Mesendoderm (in vitro differentiated cells): ENCODE measurements around the gene RIT2.
A peak's percentile ranks its signal among the peaks of the same experiment; 100 is the strongest.

ENCODE experiments used
- DNase-seq: peaks from one replicate; pipeline ENCODE4 v3.0.0; 2013
- H2AK5ac ChIP-seq: 2 replicates; pipeline ENCODE4 v1.6.1; 2013; ENCODE audit warnings: low read length, inconsistent platforms
- H2BK120ac ChIP-seq: 2 replicates; pipeline ENCODE4 v1.6.1; 2013; ENCODE audit warnings: low read depth, mild to moderate bottlenecking, low read length, moderate library complexity, mixed read lengths
- H2BK15ac ChIP-seq: replicated peaks from 2 replicates; pipeline ENCODE4 v1.6.1; 2013; ENCODE audit warnings: low read depth, mild to moderate bottlenecking, moderate library complexity
- H2BK5ac ChIP-seq: 2 replicates; pipeline ENCODE4 v1.6.1; 2013; ENCODE audit warnings: low read length, inconsistent platforms
- H3K18ac ChIP-seq: 2 replicates; pipeline ENCODE4 v1.6.1; 2013; ENCODE audit warnings: mild to moderate bottlenecking, low read length, mixed read lengths
- H3K23ac ChIP-seq: one replicate; pipeline ENCODE4 v1.6.1; 2013; ENCODE audit warnings: low read length
- H3K27ac ChIP-seq: 2 replicates; pipeline ENCODE4 v1.5.1; 2013; ENCODE audit warnings: low read depth, mild to moderate bottlenecking, inconsistent platforms, low read length, moderate library complexity
- H3K27me3 ChIP-seq: 2 replicates; pipeline ENCODE4 v1.6.1; 2013; ENCODE audit warnings: low read length, control low read depth, mild to moderate bottlenecking, inconsistent platforms; ENCODE audit not compliant: insufficient read depth, poor library complexity
- H3K36me3 ChIP-seq: 2 replicates; pipeline ENCODE4 v1.6.1; 2013; ENCODE audit warnings: low read length, inconsistent platforms; ENCODE audit not compliant: control insufficient read depth, insufficient read depth
- H3K4ac ChIP-seq: one replicate; pipeline ENCODE4 v1.6.1; 2013; ENCODE audit warnings: low read depth, mild to moderate bottlenecking, low read length, moderate library complexity
- H3K4me1 ChIP-seq: 2 replicates; pipeline ENCODE4 v1.6.1; 2013; ENCODE audit warnings: low read depth, low read length, inconsistent platforms; ENCODE audit not compliant: control insufficient read depth
- H3K4me2 ChIP-seq: 2 replicates; pipeline ENCODE4 v1.6.1; 2013; ENCODE audit warnings: low read length
- H3K4me3 ChIP-seq: 2 replicates; pipeline ENCODE4 v1.5.1; 2013; ENCODE audit warnings: mild to moderate bottlenecking, low read length
- H3K56ac ChIP-seq: one replicate; pipeline ENCODE4 v1.6.1; 2013; ENCODE audit warnings: low read length
- H3K79me1 ChIP-seq: 2 replicates; pipeline ENCODE4 v1.6.1; 2013; ENCODE audit warnings: low read length, inconsistent platforms
- H3K79me2 ChIP-seq: 2 replicates; pipeline ENCODE4 v1.6.1; 2013; ENCODE audit warnings: mild to moderate bottlenecking, low read length; ENCODE audit not compliant: control insufficient read depth, insufficient read depth
- H3K9ac ChIP-seq: 2 replicates; pipeline ENCODE4 v1.6.1; 2013; ENCODE audit warnings: low read length, inconsistent platforms
- H4K5ac ChIP-seq: one replicate; pipeline ENCODE4 v1.6.1; 2013; ENCODE audit warnings: low read length
- H4K8ac ChIP-seq: one replicate; pipeline ENCODE4 v1.6.1; 2013; ENCODE audit warnings: low read depth, mild to moderate bottlenecking, control low read depth, low read length, moderate library complexity
- WGBS: extraction: QIAGEN DNeasy Blood & Tissue Kit; methylation state at CpG from one replicate; pipeline ENCODE4 v1.1.7; 2013; ENCODE audit warnings: low lambda C conversion rate, missing lambda C conversion rate; ENCODE audit not compliant: insufficient coverage; ENCODE audit errors: extremely low coverage; 5-methylcytosine and 5-hydroxymethylcytosine counted together

RIT2 gene

DNA sequence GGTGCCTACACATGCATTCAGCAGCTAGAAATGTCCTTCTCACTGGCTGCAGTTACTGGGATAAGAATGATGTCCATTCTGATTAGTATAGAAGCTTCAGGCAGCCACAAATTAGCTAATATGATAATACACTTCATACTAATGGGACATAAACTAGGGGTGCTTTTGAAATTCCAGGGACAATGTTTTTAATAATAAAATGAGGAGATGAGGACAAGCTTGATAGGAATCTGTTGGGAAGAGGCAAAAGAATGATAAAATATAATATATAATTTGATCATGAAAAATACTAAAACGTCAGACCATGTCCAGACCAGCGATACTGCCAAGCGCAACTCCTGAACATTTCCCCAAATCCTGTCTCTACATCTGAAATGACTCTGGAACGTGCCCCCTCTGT, 157.1 kb downstream of the RIT2 start:
- Histone ChIP-seq H3K23ac (no peak overlapping the region), H3K79me2 (no peaks in the 10 kb centered on the region), H3K18ac (no peak overlapping the region), H3K9ac (no peak overlapping the region), H3K4me3 (no peak overlapping the region), H3K4me1 (no peaks in the 10 kb centered on the region), H3K4ac (no peak overlapping the region), H2BK5ac (no peak overlapping the region), H2AK5ac (no peak overlapping the region), H2BK120ac (no peak overlapping the region), H3K79me1 (no peaks in the 10 kb centered on the region), H3K36me3 (no peaks in the 10 kb centered on the region), H3K56ac (no peak overlapping the region), H3K27ac (no peak overlapping the region), H4K5ac (no peak overlapping the region), H2BK15ac (no peak overlapping the region), H4K8ac (no peak overlapping the region), H3K4me2 (no peak overlapping the region), H3K27me3 (no peaks in the 10 kb centered on the region)
- no peak for DNase-seq
- WGBS, result no CpG with 5 or more reads among the region's 4 CpGs

DNA sequence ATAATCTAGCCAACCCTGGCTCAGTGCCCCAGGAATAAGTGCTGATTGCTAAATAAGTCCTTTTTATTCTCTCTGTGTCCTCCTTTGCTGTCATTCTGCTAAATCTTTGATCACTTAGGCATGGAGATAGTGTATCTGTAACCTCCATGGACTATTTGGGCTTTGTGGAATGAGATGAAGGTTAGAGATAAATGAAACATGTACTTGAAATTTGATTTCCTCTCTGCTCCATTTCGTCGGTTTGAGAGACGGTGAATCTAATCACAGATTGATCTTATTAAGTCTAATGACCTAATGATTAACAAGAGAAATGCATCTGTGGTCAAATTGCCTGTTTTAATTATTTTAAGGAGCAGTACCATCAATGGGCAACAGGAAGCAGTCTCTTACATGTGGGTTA, 159.2 kb downstream of the RIT2 start:
- H4K8ac ChIP-seq, result no peak overlapping the region
- no peak overlapping the region for H3K4me3 ChIP-seq
- H3K18ac ChIP-seq, result no peak overlapping the region
- H2BK5ac ChIP-seq, result no peak overlapping the region
- no peak overlapping the region for H2BK120ac ChIP-seq
- DNase-seq, result peak; percentile 84
- no peak overlapping the region for H3K9ac ChIP-seq
- no peak overlapping the region for H3K4me2 ChIP-seq
- H2AK5ac ChIP-seq, result no peak overlapping the region
- no peaks in the 10 kb centered on the region for H3K79me2 ChIP-seq
- H3K36me3 ChIP-seq, result no peaks in the 10 kb centered on the region
- no peak overlapping the region for H3K56ac ChIP-seq
- no peaks in the 10 kb centered on the region for H3K27me3 ChIP-seq
- H3K27ac ChIP-seq, result no peak overlapping the region
- no peaks in the 10 kb centered on the region for H3K4me1 ChIP-seq
- no peaks in the 10 kb centered on the region for H3K79me1 ChIP-seq
- no peak overlapping the region for H3K23ac ChIP-seq
- H2BK15ac ChIP-seq, result no peak overlapping the region
- no peak overlapping the region for H4K5ac ChIP-seq
- no CpG with 5 or more reads among the region's 3 CpGs for WGBS
- no peak overlapping the region for H3K4ac ChIP-seq

DNA sequence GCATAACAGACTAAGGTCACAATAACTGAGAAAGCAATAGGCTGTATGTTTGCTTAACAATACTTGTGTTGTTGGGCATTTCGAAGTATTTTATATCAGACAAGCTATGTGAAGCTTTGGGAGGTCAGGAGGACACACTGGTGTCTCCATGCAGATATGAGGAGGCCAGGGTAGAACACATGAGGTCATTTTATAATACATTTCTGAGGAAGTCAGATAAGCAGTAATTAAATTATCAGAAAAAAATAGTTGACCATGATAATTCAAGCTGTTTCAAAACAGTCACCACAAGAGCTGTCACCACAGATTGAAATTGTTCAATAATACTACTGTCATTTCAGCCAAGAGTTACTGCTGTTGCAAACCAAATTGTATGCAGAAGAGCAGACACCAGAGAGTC, 160.6 kb downstream of the RIT2 start:
- no CpG with 5 or more reads among the region's 1 CpG for WGBS
- Histone ChIP-seq H2BK120ac (no peak overlapping the region), H4K5ac (no peak overlapping the region), H3K18ac (no peak overlapping the region), H3K36me3 (no peaks in the 10 kb centered on the region), H3K4me1 (no peaks in the 10 kb centered on the region), H2BK5ac (no peak overlapping the region), H3K9ac (no peak overlapping the region), H3K4ac (no peak overlapping the region), H3K56ac (no peak overlapping the region), H2AK5ac (no peak overlapping the region), H2BK15ac (no peak overlapping the region), H3K23ac (no peak overlapping the region), H3K27ac (no peak overlapping the region), H3K79me1 (no peaks in the 10 kb centered on the region), H3K27me3 (no peaks in the 10 kb centered on the region), H3K4me3 (no peak overlapping the region), H4K8ac (no peak overlapping the region), H3K79me2 (no peaks in the 10 kb centered on the region), H3K4me2 (no peak overlapping the region)
- no peak for DNase-seq

DNA sequence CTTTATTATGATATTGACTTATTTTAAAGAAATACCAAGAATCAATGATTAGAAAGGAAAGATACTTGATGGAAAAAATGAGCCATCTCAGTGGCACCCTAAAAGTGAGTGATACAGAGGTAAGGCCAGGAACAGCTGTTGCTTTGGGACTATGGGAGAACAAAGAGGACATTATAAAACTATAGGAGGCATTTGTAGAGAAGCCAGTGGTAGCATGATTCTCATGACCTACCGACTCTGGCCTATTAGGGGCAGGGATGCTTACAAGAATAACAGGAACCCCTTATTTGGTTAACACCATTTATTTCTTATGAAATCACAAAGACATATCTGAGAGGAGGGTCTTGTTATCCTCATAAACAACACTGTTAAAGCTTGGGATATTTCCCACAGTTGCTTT, 162.2 kb downstream of the RIT2 start:
- no peak overlapping the region for H2BK5ac ChIP-seq
- H3K4ac ChIP-seq, result peak overlapping the region; percentile 68
- H3K79me2 ChIP-seq, result no peaks in the 10 kb centered on the region
- H3K36me3 ChIP-seq, result no peaks in the 10 kb centered on the region
- no CpG with 5 or more reads among the region's 1 CpG for WGBS
- no peak overlapping the region for H3K27ac ChIP-seq
- no peak overlapping the region for H2BK120ac ChIP-seq
- H3K18ac ChIP-seq, result no peak overlapping the region
- H3K4me3 ChIP-seq, result no peak overlapping the region
- no peak overlapping the region for H3K23ac ChIP-seq
- H3K79me1 ChIP-seq, result no peaks in the 10 kb centered on the region
- H3K56ac ChIP-seq, result no peak overlapping the region
- H2BK15ac ChIP-seq, result peak overlapping the region; percentile 74
- no peak overlapping the region for H3K9ac ChIP-seq
- H3K27me3 ChIP-seq, result no peaks in the 10 kb centered on the region
- DNase-seq, result no peak
- no peak overlapping the region for H4K8ac ChIP-seq
- H3K4me2 ChIP-seq, result no peak overlapping the region
- no peaks in the 10 kb centered on the region for H3K4me1 ChIP-seq
- H4K5ac ChIP-seq, result no peak overlapping the region
- H2AK5ac ChIP-seq, result no peak overlapping the region

DNA sequence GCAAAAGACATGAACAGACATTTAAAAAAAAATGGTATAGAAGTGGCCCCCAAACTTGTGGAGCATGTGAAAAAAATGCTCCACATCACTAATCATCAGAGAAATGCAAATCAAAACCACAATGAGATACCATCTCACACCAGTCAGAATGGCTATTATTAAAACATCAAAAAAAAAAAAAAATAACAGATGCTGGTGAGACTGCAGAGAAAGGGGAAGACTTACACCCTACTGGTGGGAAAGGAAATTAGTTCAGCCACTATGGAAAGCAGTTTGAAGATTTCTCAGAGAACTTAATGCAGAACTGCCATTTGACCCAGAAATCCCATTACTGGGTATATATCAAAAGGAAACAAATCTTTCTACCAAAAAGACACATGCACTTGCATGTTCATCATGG, 164.8 kb downstream of the RIT2 start:
- H2BK120ac ChIP-seq, result no peak overlapping the region
- H3K27ac ChIP-seq, result no peak overlapping the region
- no peak overlapping the region for H2BK5ac ChIP-seq
- DNase-seq, result no peak
- no peak overlapping the region for H3K4ac ChIP-seq
- H3K18ac ChIP-seq, result no peak overlapping the region
- H3K23ac ChIP-seq, result no peak overlapping the region
- no peak overlapping the region for H4K8ac ChIP-seq
- no peaks in the 10 kb centered on the region for H3K36me3 ChIP-seq
- H3K4me2 ChIP-seq, result no peak overlapping the region
- no peak overlapping the region for H2BK15ac ChIP-seq
- H3K56ac ChIP-seq, result no peak overlapping the region
- H3K79me2 ChIP-seq, result no peaks in the 10 kb centered on the region
- H3K27me3 ChIP-seq, result no peaks in the 10 kb centered on the region
- no peak overlapping the region for H3K9ac ChIP-seq
- H3K4me1 ChIP-seq, result no peaks in the 10 kb centered on the region
- no peak overlapping the region for H3K4me3 ChIP-seq
- no peaks in the 10 kb centered on the region for H3K79me1 ChIP-seq
- H2AK5ac ChIP-seq, result no peak overlapping the region
- H4K5ac ChIP-seq, result no peak overlapping the region

DNA sequence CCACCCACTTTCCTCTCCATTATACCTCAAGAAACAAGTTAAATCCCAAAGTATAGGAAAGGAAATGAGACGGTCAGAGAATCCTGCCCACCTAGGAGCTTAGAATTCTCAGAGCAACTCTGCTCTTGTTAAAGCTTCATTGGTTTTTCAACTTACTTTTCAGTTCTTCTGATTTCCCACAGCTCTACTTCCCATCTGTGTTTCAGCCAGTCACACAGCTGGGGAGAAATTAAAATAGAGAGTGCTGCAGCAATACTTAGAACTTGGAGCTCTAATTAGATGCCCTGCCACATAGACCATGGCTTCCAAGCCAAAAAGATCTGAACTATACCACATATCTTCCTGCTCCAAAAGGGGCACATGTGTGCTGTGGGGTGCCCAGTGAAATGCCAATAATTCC, 166.7 kb downstream of the RIT2 start:
- Histone ChIP-seq H2AK5ac (no peak overlapping the region), H4K5ac (no peak overlapping the region), H3K4me3 (no peak overlapping the region), H3K18ac (no peak overlapping the region), H3K36me3 (no peaks in the 10 kb centered on the region), H3K4me1 (no peaks in the 10 kb centered on the region), H3K27me3 (no peaks in the 10 kb centered on the region), H3K56ac (no peak overlapping the region), H3K9ac (no peak overlapping the region), H3K4ac (no peak overlapping the region), H3K79me2 (no peaks in the 10 kb centered on the region), H3K27ac (no peak overlapping the region), H3K79me1 (no peaks in the 10 kb centered on the region), H2BK15ac (no peak overlapping the region), H3K4me2 (no peak overlapping the region), H2BK5ac (no peak overlapping the region), H3K23ac (no peak overlapping the region), H2BK120ac (no peak overlapping the region), H4K8ac (no peak overlapping the region)
- no peak for DNase-seq
- WGBS, result no CpG with 5 or more reads among the region's 1 CpG
